ENCODE results near the gene MSH4.

GRCh38 chr1:75797606-75798216 lies 1.0 kb downstream of the MSH4 start:
- TF ChIP-seq POLR2A (IDR thresholded peaks at IDR 0.05; ENCODE audit: low read length) (no peak), GATA1 (IDR thresholded peaks at IDR 0.05; ENCODE audit: low read depth, low read length) (no peak)

Measured in erythroblast (primary cell).